ENCODE measurements around the gene MARCHF6.
"Not testable (repeated sequence)": the region's sequence is repeated elsewhere in the genome, so short reads cannot be mapped to it uniquely, and the experiment has no call there.

The MARCHF6 gene

DNA sequence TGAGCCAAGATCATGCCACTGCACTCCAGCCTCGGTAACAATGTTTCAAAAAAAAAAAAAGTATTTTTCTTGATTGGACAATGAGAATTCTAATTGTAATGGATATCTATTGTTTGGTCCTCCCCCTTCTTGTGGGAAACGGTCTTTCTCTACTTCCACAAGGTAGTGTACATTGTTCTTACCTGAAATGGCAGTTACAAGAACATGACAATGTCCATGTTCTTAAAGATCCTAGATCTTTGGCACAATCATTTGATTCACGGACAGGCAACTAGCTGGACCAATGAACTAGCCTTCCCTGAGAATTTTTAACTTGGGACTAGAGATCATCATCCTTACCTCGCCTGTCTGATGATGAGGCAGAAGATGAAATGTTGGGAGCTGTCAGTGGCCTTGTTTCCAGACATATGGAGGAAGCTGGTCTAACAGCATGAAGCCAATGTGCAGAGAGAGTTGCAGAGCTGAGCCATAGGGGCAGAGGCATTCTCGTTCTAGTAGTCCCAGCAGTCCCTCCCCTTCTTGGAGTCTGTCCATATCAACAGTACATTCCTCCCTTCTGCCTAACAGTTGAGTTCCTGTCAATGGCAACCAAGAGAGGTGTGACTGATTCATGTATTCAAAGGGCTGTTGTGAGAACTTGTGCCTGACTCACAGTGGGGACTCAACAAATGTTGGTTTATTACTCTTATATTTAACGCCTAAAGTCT, 2.1 kb upstream of the MARCHF6 start:
- DNase-seq: no peak

DNA sequence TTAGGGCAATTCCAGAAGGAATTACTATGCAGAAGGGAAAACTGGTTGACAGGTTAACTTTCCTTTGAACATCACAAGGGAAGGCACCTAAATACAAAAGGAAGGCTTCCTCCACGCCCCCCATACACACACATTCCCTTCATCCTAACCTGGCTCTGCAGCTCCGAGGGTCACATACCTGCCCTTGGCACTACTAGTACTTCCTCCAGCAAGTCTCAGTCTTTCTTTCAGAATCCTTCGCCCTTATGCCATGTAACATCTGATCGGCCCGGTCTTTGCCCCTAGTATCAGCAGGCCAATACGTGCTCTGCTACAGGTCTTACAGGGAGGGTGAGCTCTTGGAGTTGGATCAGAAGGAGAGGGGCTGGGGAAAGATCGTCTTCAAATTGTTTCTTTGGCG, 1.6 kb upstream of the MARCHF6 start:
- DNase-seq: no peak

DNA sequence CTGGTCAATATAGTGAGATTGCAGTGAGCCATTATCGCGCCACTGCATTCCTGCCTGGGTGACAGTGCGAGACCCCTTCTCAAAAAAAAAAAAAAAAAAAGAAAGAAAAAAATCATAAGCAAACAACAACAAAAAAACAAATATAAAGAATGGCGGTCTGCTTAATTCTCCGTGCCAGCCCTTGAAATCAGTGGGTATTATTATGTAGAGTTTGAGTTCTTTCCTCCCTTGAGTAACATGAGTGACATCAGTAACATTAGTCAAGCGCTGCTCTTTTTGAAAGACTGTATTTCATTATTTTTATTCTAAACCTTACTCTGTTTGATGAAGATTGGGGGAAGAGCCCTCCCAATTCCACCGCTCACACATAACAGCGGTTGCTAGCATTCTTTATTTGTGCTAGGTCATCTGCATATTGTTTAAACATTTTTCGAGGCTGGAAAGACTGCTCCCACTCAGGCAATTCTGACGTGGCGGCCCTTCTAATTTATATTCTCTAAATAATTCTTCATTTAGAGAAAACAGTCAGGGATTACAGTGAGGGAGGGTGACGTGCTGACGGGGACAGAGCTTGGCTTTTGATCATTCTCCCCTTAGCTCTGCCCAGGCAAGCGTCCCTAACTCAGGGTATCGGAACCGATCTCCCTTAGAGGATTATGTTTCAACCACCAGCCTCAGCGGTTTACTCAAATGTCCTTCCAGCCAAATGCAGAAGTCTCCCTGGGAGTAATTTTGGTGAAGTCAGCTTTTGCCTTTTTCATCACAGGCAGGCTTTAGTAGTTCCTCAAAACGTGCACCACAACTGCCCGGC, 860 bp upstream of the MARCHF6 start:
- DNase-seq: no peak

DNA sequence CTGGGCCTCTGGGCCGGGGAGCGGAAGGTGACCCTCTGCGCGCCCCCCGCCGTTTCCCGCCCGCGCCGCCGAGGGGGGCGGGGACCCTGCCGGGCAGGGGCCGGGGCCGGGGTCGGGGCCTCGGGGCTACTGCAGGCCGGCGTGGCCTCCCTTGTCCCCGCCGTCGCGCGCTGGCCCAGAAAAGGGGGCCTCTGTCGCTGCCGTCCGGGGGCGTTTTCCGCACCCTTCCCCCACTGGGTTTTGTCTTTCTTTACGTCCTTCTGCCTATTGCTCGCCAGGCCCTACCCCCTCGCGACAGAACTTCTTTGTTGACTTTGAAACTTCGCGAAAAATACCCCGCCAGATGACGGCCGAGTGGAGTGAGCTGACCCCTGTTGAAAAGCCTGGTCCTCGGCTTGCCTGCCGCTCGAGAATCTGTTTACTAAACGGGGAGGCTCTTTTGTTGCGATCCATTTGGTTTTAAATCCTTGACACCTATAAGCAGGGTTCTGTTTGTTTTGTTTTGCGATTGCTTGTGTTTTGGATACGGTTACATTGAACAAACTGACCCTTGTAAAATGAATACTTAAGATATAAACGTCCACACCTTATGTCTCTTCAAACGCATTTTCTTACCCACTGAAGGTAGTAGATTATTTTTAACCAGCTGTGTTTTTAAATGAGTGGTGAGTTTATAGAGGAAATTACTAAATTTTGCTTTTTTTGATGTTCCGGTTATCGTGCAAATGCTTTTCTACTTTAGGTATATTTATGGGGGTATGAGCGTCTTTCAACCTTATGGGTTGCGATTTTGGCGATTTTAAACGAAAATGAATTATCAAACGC, 765 bp downstream of the MARCHF6 start:
- no peak for DNase-seq

DNA sequence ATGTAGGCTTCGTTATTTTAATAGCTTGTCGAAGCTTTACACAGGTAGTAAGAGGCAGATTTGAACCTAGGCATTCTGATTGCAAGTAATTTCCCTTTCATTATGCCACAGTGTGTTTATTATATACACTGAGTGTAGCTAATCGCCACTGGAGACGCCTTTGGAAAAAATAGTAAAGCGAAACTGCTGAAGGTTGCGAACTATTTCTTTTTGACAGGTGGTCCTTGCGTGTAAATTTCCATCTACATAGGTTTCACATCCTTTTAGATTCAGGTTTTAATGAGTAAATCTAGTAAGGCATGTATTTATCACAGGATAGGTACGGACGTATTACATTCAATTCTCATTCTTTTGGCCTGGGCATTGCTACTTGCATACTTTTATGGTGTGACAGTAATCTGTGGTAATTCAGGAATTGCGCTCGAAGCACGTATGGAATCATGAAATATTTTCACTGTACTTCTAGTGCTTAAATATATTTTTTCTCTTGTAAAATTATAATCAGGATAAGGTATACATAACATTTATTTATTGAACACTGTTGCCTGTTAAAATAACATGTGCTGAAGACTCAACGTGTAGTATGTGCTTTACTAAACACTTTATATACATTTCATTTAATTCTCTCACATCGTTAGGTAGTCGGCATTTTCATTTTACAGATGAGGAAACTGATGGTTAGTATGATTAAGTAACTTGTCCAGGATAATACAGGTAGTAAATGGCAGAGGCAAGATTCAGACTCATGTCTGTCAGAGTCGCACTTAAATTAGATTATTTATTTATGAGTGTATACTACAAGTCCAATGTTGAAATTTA, 1.8 kb downstream of the MARCHF6 start:
- DNase-seq: no peak

DNA sequence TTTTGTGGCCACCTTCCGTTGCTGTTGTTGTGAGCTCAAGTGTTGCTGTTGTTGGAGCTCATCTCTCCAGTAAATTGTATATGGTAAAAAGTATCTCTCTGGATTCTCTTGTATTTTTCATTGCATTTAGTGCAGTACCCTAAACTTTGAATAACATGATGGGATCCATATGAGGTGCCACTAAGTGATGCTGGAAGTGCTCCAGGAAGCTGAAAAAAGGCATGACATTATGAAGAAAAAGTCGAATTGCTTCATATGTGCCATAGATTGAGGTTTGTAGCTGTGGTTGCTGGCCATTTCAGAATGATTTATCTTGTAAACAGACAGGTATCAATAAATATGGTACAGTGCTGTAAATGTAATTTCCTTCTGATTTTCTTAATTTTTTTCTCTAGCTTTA, 5.5 kb downstream of the MARCHF6 start:
- no peak for DNase-seq

DNA sequence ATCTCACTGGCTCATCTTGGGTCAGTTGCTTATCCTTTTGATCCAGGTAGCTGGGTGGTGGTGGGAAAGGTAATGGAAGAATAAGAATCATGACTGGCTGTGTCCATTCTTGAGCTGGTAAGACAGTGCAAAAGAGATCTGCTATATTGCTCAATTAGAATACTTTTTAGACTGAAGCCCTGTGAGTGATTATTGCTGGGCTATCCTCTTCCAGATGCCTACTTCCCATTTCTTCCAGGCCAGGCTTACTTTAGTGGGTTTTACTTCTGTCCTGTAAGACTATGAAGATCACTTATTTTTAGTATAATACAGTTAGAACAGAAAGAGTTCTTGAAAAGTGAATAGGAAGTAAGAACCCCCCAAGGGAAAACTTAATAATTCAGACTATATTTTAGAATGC, 7.2 kb downstream of the MARCHF6 start:
- DNase-seq: no peak

DNA sequence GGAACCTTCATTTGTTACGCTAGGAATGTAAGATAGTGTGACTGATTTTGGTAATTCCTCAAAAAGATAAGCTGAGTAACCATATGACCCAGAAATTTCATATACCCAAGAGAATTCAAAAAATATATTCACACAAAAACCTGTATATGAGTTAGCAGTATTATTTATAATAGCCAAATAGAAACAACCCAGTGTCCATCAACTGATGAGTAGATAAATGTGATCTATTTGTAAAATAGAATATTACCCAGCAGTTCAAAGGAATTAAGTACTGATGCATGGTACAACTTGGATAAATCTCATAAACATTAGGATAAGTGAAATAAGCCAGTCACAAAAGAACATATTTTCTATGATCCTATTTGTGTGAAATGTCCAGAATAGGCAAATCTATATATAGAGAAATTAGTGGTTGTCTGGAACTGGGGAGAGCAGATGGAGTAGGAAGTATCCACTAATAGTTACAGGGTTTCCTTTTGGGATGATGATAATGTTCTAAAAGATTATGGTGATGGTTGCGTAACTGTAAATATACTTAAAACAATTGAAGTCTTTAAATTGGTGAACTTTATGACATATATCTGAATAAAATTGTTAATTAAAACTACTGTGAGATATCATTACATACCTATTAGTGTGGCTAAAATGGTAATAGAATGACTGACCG, 10.2 kb downstream of the MARCHF6 start:
- no peak for DNase-seq

DNA sequence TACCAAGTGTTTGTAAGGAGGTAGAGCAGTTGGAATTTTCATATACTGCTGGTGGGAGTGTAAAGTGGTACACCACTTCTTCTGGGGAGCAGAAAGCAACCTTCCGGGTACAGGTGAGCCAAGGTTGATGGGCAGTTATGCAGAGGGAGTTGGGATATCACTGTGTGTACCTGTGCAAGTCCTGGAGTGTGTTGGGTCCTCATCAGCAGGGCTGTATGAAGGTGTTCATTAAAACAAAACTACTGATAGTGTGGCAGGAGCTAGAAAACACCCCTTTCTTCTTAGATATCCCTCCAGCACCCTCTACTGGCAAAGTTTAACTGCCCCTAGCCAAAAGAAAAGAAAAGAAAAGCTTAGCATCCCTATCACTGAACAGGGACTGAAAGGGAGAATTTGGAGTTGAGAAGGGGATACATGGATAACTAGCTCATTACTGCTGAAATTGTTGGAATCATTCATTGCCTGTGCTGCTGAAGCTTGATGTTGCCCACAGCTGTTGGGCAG, 10.7 kb downstream of the MARCHF6 start:
- no peak for DNase-seq

DNA sequence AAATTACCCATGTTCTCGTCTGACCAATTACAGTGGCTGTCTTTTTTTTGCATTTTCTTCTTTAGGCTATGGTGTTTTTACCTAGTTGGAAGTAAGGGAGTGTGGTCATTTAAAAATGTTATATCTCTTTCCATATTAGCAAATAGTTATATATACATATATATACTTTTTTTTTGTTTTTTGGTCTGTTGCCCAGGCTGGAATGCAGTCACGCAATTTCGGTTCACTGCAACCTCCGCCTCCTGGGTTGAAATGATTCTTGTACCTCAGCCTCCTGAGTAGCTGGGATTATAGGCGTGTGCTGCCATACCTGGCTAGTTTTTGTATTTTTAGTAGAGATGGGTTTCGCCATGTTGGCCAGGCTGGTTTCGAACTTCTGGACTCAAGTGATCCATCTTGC, 12.3 kb downstream of the MARCHF6 start:
- DNase-seq: no peak

DNA sequence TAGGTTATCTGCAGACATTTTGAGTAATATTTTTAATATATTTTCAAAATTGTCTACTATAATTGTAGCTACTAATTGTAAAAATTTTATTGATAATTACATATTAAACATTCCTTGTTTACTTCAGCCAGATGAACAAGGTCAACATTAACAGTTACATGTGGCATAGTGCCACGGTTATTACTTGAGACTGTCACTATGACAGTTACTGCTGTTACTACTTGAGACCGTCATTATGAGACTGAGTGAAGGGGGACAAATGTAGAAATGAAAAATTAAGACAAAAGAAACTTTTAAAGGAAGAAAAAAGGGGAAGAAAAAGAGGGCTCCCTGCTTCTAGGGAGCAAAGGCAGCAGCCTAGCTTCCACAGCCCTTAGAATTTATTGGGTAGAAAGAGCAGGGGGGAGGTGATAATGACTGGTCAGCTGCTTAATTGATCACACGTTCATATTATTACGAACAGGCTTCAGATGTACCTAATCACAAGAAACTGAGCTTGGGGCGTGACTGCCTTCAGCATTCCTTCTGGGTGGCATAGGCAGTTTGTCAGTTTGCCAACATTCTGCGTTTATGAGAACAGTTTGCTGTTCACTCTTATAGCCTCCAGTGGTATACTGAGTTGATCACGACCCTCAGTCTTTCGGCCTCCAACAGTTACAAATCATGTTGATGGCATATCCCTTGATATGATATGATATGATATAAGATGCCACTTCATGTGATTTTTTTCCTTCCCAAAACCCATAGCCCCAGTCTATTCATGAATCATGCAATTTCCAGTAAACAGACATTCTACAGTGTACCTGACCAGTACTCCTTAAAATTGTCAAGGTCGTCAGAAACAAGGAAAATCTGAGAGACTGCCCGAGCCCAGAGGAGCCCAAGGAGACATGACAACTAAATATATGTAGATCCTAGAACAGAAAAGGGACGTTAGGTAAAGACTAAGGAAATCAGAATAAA, 13.1 kb downstream of the MARCHF6 start:
- peak; percentile 49 for DNase-seq

DNA sequence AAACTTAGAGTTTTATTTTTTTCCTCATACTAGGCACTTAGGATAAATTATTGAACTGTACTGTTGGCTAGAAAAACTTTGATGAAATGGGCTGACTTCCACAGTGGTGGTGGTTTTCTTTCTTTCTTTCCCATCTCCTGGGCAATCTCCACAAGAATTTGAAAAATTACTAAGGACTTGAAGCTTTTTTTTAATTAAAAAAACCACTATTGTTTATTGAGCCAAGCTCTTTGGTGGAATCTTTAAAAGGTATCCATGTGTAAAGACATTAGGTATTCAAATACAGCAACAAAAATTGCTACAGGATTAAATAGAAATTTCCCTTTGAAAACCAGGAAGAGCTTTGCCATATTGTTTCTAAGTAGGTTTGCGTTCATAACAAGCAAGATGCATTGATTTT, 14.1 kb downstream of the MARCHF6 start:
- no peak for DNase-seq

DNA sequence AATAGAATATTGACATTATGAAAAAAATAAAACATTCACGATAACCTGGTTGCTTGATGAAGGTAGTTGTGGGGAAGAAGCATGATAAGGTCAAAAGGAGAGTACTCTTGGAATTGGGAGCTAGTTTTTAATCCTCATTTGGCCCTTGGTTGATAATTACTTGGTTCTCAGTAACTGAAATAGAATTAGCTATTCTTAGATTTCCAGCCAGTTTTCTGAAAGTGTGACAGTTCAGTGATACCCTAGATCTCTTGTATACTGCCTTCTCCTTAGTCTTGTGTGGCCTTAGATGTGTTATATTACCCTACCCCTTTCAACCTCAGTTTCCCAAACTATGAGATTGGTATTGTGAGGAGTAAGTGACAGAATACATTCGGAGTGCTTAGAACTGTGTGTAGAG, 17.4 kb downstream of the MARCHF6 start:
- no peak for DNase-seq

DNA sequence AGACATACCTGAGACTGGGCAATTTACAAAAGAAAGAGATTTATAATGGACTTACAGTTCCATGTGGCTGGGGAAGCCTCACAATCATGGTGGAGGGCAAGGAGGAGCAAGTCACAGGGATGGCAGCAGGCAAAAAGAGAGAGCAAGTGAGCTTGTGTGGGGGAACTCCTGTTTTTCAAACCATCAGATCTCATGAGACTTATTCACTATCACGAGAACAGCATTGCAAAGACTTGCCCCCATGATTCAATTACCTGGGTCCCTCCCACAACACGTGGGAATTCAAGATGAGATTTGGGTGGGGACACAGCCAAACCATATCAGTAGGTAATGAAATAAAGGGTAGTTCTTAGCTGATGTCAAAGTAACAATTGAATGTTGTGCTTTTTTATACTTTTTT, 17.9 kb downstream of the MARCHF6 start:
- not testable (repeated sequence) for DNase-seq

DNA sequence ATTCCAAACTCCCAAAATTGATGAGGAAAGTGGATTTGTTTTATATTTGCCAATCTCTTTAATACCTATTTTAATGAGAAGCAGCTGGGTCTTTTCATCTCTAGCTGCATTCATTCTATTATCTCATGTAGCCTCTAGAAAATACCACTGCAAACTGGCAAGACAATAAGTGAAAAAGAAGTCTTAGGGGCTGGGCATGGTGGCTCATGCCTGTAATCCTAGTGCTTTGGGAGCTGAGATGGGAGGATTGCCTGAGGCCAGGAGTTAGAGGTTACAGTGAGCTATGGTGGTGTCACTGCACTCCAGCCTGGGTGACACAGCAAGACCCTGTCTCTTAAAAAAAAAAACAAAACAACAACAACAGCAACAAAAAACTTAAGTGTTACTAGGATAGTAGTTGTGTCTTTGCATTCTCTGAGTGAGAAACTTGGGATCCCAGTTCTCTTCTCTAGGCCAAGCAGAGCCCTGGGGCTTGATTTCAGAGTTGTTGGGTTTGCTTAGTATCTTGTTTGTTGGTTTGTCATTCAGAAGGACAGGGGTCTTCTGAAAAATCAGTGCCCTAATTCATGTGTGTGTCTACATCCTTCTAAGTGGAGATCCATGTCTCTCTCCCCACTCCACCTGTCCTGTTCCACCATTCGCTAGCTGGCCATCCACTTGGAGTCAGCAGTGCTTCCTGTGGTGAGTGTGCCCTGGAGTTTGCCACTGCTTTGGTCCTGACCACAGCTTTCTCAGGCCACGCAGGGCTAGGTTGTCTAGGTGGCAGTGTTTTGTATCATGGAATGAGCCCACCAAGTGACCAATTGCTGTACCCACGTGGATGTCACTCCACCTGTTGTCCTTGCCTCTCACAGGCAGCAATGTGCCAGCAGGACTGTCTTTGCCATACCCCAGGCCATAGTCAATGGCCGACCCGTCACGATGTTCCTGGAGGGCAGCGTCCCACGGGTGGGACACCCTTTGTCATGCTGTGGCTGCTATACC, 19.5 kb downstream of the MARCHF6 start:
- DNase-seq: no peak

DNA sequence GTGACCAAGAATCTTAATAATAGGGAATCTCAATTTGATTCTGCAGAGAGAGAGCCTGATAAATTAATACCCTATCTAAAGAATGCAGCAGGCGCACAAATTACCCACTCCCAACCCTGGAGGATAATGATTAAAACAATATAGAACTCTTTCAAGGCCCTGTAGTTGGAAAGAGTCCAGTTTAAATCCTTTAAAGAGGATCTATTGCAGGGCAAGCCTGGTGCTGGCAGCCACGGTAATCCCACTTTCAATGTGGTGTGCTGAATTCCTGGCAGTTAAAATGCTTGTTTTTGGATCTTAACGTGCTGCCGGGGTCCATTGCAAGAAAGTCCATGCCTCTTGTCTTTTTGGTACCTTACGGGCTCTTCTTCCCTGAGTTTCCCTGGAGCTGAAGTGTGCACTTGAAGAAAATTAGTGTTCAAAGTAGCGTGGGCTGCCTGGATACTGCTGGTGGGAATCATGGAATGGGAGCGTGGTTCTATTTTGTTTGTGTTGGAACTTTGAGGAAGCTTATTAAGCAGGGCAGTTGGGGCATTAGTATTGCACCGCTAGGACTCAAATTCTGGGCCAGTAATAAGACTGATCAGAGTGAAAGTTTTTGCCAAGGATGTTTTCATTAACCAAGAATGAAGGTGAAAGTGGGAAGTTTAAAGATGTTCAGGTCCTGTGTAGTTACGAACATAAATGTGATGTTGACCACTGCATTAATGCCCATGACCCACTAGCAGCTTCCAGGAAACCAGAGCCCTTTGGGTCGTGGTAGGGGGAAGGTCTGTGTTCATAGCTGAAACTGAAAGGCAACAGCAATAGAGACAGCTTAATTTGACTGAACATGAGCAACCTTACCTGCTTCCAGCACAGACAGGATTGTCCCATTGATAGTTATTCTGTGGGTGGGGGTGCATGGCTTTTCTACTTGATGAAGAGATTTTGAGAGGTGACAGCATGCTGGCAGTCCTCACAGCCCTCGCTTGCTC, 20.8 kb downstream of the MARCHF6 start:
- DNase-seq: no peak

DNA sequence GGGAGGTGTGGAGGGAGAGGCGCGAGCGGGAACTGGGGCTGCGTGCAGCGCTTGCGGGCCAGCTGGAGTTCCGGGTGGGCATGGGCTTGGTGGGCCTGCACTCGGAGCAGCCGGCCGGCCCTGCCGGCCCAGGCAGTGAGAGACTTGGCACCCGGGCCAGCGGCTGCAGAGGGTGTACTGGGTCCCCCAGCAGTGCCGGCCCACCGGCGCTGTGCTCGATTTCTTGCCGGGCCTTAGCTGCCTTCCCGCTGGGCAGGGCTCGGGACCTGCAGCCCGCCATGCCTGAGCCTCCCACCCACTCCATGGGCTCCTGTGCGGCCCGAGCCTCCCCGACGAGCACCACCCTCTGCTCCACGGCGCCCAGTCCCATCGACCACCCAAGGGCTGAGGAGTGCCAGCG, 21.7 kb downstream of the MARCHF6 start:
- not testable (repeated sequence) for DNase-seq

DNA sequence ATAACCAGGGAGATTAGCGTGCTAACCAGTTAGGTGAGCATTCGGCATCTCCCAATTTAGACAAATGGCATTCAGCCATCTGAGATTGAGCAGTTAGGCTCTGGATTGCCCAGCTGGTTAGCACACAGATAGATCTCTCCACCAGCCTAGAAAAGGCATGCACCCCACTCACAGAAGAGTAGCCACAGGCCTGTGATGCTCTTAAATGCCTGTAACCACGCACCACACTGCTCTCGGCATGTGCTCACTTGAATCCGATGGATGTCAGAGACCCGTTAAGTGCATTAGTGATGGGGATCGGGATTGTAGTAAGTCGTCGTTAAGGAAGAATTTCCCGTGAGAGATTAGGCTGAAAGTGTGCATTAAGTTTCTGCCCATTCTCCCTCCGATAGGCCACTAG, 23.0 kb downstream of the MARCHF6 start:
- DNase-seq: no peak

Data from amniotic stem cell (primary cell).